HepG2 (cell line): Measurements from ENCODE around the gene CAMTA2. TPM values are rescaled to one million over a fixed set of nuclear protein-coding genes. Genes with fewer than 3 reads are reported as not detected.

Source experiments
- CAMTA2 ChIP-seq: sonication (generic); formaldehyde crosslinking; IDR thresholded peaks from 2 replicates; pipeline ENCODE4 v1.4.0; 2020; ENCODE audit warnings: mild to moderate bottlenecking, missing genetic modification reagents, borderline replicate concordance
- FLYWCH1 ChIP-seq: sonication (generic); formaldehyde crosslinking; IDR thresholded peaks from 2 replicates; pipeline ENCODE4 v1.8.1; 2023; ENCODE audit warnings: mild to moderate bottlenecking, missing genetic modification reagents
- HDAC2 ChIP-seq: sonication (generic); formaldehyde crosslinking; IDR thresholded peaks from 2 replicates; pipeline ENCODE4 v1.4.0; 2020; ENCODE audit warnings: missing genetic modification reagents
- KDM6A ChIP-seq: IDR thresholded peaks from 2 replicates; pipeline ENCODE4 v1.6.1; 2016; ENCODE audit warnings: low read depth
- RAD51 ChIP-seq: fragments of 450-650 bp; IDR thresholded peaks from 2 replicates; pipeline ENCODE4 v1.6.1; 2016; ENCODE audit warnings: borderline replicate concordance
- SMARCC2 ChIP-seq: fragments of 450-650 bp; IDR thresholded peaks from 2 replicates; pipeline ENCODE4 v1.6.1; 2017; ENCODE audit warnings: antibody characterized with exemption, mild to moderate bottlenecking
- WIZ ChIP-seq: sonication (generic); formaldehyde crosslinking; IDR thresholded peaks from 2 replicates; pipeline ENCODE4 v1.5.1; 2020; ENCODE audit warnings: mild to moderate bottlenecking, missing genetic modification reagents
- ZSCAN21 ChIP-seq: sonication (generic); formaldehyde crosslinking; IDR thresholded peaks from 2 replicates; pipeline ENCODE4 v1.8.0; 2022; ENCODE audit warnings: mild to moderate bottlenecking, missing genetic modification reagents, moderate library complexity, borderline replicate concordance
- ZSCAN31 ChIP-seq: sonication (generic); formaldehyde crosslinking; IDR thresholded peaks from 2 replicates; pipeline ENCODE4 v1.5.0; 2020; ENCODE audit warnings: low read depth, mild to moderate bottlenecking, missing genetic modification reagents
- polyA plus RNA-seq, 8 experiments: library from polyadenylated mRNA; depleted of rRNA in 3 of 8; stranded (reverse) in 7 of 8; unstranded in 1 of 8; fragments of >200 nt; fragmentation: Illumina TruSeq in 4 of 8; extraction: Trizol in 4 of 8; gene quantifications; 2 replicates each; pipeline versions ENCODE4 v1.2.1 to v1.2.3, GENCODE V29; 2011 to 2016; ENCODE audit warnings: low read depth in 4 of 8, missing spikeins in 1 of 8, mixed read lengths in 1 of 8; ENCODE audit not compliant: insufficient read depth in 1 of 8
- total RNA-seq, 5 experiments: library from RNA; depleted of rRNA; stranded (reverse); fragments of >200 nt; fragmentation: Illumina TruSeq; extraction: Trizol; gene quantifications; 2 replicates each; pipeline ENCODE4 v1.2.3, GENCODE V29; 2016; ENCODE audit warnings: low read depth in 1 of 5
- TF ChIP-seq, protein P1 (sequence below): IDR thresholded peaks from 2 replicates; pipeline ENCODE4 v1.6.1; 2016; ENCODE audit warnings: missing compliant biosample characterization, missing genetic modification reagents, borderline replicate concordance
- TF ChIP-seq, protein P2 (sequence below), 2 experiments: sonication (generic) in 1 of 2; formaldehyde crosslinking in 1 of 2; IDR thresholded peaks; 2 replicates each; pipeline versions ENCODE4 v1.6.1 to v1.9.0; 2014 to 2022; ENCODE audit warnings: antibody characterized with exemption in 1 of 2, borderline replicate concordance in 1 of 2, inconsistent platforms in 1 of 2, low read depth in 1 of 2, missing genetic modification reagents in 1 of 2
- TF ChIP-seq, protein P3 (sequence below): sonication (generic); formaldehyde crosslinking; IDR thresholded peaks from 2 replicates; pipeline ENCODE4 v1.4.0; 2020; ENCODE audit warnings: missing genetic modification reagents, borderline replicate concordance
- TF ChIP-seq, protein P4 (sequence below): sonication (generic); formaldehyde crosslinking; IDR thresholded peaks from 2 replicates; pipeline ENCODE4 v1.5.1; 2020; ENCODE audit warnings: mild to moderate bottlenecking, missing genetic modification reagents, borderline replicate concordance
- TF ChIP-seq, protein P5 (sequence below): sonication (generic); formaldehyde crosslinking; IDR thresholded peaks from 2 replicates; pipeline ENCODE4 v1.4.0; 2020; ENCODE audit warnings: mild to moderate bottlenecking, low read depth, missing genetic modification reagents

CAMTA2 gene
- total and polyA plus RNA-seq, 2 of the 13 experiments (the other 11 are each of a cell fraction or from before 2014, with no cell fraction given): 4.1 to 7.1 TPM

DNA sequence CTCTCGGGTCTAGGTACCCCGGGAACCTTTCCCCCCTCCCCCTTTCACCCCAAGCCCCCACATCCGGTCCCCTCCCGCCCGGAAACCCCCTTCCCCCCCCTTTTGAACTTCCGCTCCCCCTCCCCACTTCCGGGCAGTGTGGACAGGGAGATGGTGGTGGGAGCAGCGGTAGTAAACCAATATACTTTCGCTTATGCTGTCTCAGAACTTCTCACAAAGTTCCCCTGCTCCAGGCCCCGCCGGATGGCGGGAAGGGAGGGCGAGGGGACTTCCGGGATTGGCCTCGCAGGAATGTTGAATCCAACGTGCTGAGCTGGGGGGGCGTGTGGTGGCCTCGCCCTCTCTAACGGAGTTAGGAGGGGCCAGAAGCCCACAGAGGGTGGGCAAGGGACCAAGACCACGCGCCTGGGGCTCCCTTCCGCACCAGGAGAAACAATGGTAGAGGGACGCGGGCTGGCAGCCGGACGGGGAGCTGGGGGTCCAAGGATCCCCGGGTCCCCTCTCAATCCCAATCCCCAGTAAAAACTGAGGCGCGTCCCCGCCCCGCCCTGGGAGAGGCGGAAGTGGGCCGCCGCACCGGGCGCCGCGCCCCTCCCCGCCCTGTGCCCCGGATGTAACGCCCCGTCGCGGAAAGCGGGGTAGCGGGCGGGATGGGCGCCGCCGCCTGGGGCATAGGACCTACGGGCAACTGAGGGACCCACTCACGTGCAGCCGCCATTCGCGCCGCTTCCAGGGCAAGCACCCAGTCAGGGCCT lies 39.9 kb downstream of the CAMTA2 start (continued):
- TF ChIP-seq, protein P1, sequence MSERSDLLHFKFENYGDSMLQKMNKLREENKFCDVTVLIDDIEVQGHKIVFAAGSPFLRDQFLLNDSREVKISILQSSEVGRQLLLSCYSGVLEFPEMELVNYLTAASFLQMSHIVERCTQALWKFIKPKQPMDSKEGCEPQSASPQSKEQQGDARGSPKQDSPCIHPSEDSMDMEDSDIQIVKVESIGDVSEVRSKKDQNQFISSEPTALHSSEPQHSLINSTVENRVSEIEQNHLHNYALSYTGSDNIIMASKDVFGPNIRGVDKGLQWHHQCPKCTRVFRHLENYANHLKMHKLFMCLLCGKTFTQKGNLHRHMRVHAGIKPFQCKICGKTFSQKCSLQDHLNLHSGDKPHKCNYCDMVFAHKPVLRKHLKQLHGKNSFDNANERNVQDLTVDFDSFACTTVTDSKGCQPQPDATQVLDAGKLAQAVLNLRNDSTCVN (CRISPR knock-in tag): no peak
- TF ChIP-seq, protein P2, sequence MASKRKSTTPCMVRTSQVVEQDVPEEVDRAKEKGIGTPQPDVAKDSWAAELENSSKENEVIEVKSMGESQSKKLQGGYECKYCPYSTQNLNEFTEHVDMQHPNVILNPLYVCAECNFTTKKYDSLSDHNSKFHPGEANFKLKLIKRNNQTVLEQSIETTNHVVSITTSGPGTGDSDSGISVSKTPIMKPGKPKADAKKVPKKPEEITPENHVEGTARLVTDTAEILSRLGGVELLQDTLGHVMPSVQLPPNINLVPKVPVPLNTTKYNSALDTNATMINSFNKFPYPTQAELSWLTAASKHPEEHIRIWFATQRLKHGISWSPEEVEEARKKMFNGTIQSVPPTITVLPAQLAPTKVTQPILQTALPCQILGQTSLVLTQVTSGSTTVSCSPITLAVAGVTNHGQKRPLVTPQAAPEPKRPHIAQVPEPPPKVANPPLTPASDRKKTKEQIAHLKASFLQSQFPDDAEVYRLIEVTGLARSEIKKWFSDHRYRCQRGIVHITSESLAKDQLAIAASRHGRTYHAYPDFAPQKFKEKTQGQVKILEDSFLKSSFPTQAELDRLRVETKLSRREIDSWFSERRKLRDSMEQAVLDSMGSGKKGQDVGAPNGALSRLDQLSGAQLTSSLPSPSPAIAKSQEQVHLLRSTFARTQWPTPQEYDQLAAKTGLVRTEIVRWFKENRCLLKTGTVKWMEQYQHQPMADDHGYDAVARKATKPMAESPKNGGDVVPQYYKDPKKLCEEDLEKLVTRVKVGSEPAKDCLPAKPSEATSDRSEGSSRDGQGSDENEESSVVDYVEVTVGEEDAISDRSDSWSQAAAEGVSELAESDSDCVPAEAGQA (IDR thresholded peaks at IDR 0.05; ENCODE audit: low read depth): no peak
- TF ChIP-seq, protein P2 (CRISPR knock-in tag; IDR thresholded peaks at IDR 0.05; ENCODE audit: borderline replicate concordance): peak; percentile 28; the same call in 1 of the 2 replicates
- TF ChIP-seq, protein P3, sequence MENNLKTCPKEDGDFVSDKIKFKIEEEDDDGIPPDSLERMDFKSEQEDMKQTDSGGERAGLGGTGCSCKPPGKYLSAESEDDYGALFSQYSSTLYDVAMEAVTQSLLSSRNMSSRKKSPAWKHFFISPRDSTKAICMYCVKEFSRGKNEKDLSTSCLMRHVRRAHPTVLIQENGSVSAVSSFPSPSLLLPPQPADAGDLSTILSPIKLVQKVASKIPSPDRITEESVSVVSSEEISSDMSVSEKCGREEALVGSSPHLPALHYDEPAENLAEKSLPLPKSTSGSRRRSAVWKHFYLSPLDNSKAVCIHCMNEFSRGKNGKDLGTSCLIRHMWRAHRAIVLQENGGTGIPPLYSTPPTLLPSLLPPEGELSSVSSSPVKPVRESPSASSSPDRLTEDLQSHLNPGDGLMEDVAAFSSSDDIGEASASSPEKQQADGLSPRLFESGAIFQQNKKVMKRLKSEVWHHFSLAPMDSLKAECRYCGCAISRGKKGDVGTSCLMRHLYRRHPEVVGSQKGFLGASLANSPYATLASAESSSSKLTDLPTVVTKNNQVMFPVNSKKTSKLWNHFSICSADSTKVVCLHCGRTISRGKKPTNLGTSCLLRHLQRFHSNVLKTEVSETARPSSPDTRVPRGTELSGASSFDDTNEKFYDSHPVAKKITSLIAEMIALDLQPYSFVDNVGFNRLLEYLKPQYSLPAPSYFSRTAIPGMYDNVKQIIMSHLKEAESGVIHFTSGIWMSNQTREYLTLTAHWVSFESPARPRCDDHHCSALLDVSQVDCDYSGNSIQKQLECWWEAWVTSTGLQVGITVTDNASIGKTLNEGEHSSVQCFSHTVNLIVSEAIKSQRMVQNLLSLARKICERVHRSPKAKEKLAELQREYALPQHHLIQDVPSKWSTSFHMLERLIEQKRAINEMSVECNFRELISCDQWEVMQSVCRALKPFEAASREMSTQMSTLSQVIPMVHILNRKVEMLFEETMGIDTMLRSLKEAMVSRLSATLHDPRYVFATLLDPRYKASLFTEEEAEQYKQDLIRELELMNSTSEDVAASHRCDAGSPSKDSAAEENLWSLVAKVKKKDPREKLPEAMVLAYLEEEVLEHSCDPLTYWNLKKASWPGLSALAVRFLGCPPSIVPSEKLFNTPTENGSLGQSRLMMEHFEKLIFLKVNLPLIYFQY: 0 out of 2 replicates have a peak, but pooled peaks have one; percentile 8
- TF ChIP-seq, protein P4, sequence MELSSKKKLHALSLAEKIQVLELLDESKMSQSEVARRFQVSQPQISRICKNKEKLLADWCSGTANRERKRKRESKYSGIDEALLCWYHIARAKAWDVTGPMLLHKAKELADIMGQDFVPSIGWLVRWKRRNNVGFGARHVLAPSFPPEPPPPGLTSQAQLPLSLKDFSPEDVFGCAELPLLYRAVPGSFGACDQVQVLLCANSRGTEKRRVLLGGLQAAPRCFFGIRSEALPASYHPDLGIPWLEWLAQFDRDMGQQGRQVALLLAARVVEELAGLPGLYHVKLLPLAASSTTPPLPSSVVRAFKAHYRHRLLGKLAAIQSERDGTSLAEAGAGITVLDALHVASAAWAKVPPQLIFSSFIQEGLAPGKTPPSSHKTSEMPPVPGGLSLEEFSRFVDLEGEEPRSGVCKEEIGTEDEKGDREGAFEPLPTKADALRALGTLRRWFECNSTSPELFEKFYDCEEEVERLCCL (CRISPR knock-in tag): no peak; the same call in 1 of the 2 replicates
- TF ChIP-seq WIZ (no peak), CAMTA2 (CRISPR knock-in tag) (0 out of 2 replicates have a peak, but pooled peaks have one; percentile 22), FLYWCH1 (CRISPR knock-in tag) (no peak), KDM6A (CRISPR knock-in tag) (no peak), ZSCAN21 (peak; percentile 46; the same call in 1 of the 2 replicates), SMARCC2 (no peak), RAD51 (no peak), HDAC2 (no peak; the same call in 1 of the 2 replicates), ZSCAN31 (CRISPR knock-in tag) (0 out of 2 replicates have a peak, but pooled peaks have one; percentile 43)
- TF ChIP-seq, protein P5, sequence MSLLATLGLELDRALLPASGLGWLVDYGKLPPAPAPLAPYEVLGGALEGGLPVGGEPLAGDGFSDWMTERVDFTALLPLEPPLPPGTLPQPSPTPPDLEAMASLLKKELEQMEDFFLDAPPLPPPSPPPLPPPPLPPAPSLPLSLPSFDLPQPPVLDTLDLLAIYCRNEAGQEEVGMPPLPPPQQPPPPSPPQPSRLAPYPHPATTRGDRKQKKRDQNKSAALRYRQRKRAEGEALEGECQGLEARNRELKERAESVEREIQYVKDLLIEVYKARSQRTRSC (CRISPR knock-in tag): no peak
